ENCODE data around the gene DIDO1. TPM values are rescaled to one million over a fixed set of nuclear protein-coding genes. Genes with fewer than 3 reads are reported as not detected.
A peak's percentile ranks its signal among the peaks of the same experiment; 100 is the strongest.

DIDO1 gene
- total and polyA plus RNA-seq, 2 of the 13 experiments (the other 11 are each of a cell fraction or from before 2014, with no cell fraction given) = 75.0 to 75.1 TPM

- TF ChIP-seq ZNF776 (CRISPR knock-in tag; IDR thresholded peaks at IDR 0.05) (no peak), XRCC5 (optimal IDR thresholded peaks at IDR 0.05; ENCODE audit: low read length) (peak; percentile 98), ZNF644 (CRISPR knock-in tag; IDR thresholded peaks at IDR 0.05; ENCODE audit: low read depth) (peak; percentile 86), ARID4A (CRISPR knock-in tag; IDR thresholded peaks at IDR 0.05; ENCODE audit: borderline replicate concordance) (peak; percentile 55; the same call in 1 of the 2 replicates), ZNF501 (CRISPR knock-in tag; IDR thresholded peaks at IDR 0.05) (peak; percentile 69; the same call in 1 of the 2 replicates), SRSF1 (optimal IDR thresholded peaks at IDR 0.05; ENCODE audit: low read depth, low read length) (no peak), ZNF589 (CRISPR knock-in tag; conservative IDR thresholded peaks at IDR 0.05) (no peak), BCLAF1 (IDR thresholded peaks at IDR 0.05) (no peak), KDM4B (CRISPR knock-in tag; IDR thresholded peaks at IDR 0.05) (no peak), ZNF766 (CRISPR knock-in tag; IDR thresholded peaks at IDR 0.05; ENCODE audit: borderline replicate concordance) (no peak), ZSCAN20 (CRISPR knock-in tag; IDR thresholded peaks at IDR 0.05; ENCODE audit: borderline replicate concordance) (no peak), XBP1 (CRISPR knock-in tag; IDR thresholded peaks at IDR 0.05) (no peak), SP1 (IDR thresholded peaks at IDR 0.05) (no peak), SP1 (CRISPR knock-in tag; IDR thresholded peaks at IDR 0.05) (no peak), ASH2L (IDR thresholded peaks at IDR 0.05; ENCODE audit: insufficient read length, low read depth, low read length) (peak; percentile 36), AGO2 (optimal IDR thresholded peaks at IDR 0.05; ENCODE audit: low read depth, low read length) (no peak), EHMT2 (IDR thresholded peaks at IDR 0.05; ENCODE audit: borderline replicate concordance, low read depth, low read length) (no peak), GATAD1 (CRISPR knock-in tag; IDR thresholded peaks at IDR 0.05) (peak; percentile 53; the same call in 1 of the 2 replicates), GZF1 (CRISPR knock-in tag; IDR thresholded peaks at IDR 0.05) (no peak), ZNF891 (CRISPR knock-in tag; IDR thresholded peaks at IDR 0.05) (0 out of 2 replicates have a peak, but pooled peaks have one; percentile 47), MAFF (IDR thresholded peaks at IDR 0.05; ENCODE audit: low read depth, low read length) (peak; percentile 95), FOXK1 (CRISPR knock-in tag; IDR thresholded peaks at IDR 0.05; ENCODE audit: borderline replicate concordance, low read depth) (no peak), MYC (CRISPR knock-in tag; IDR thresholded peaks at IDR 0.05; ENCODE audit: borderline replicate concordance) (0 out of 2 replicates have a peak, but pooled peaks have one; percentile 30)
These were observed 5.1 kb downstream of the DIDO1 start (continued) for GRCh38 chr20:62921119-62921687.

Measured in HepG2 (cell line).